Esophagus muscularis mucosa (tissue), 4 donors: Measurements from ENCODE around the gene KRTAP5-6. TPM values are rescaled to one million over a fixed set of nuclear protein-coding genes. Genes with fewer than 3 reads are reported as not detected.

Experiments used
- DNase-seq: peaks from one replicate; pipeline ENCODE4 v3.0.0-alpha.2; 2017; ENCODE audit errors: extremely low spot score
- H3K27ac ChIP-seq, 4 donors: fragments of 200-600 bp; sonication (generic); replicated peaks in 1 of 4; 1 replicate in 3 of 4; 2 replicates in 1 of 4; pipeline ENCODE4 v1.5.1; 2016 to 2019; ENCODE audit warnings: mild to moderate bottlenecking in 1 of 4
- H3K27me3 ChIP-seq, 4 donors: fragments of 200-600 bp; sonication (generic); one replicate each; pipeline versions ENCODE4 v1.5.1 to v1.6.0; 2016 to 2019
- H3K36me3 ChIP-seq, 4 donors: fragments of 200-600 bp; sonication (generic); one replicate each; pipeline ENCODE4 v1.5.1; 2016 to 2019
- H3K4me1 ChIP-seq, 4 donors: fragments of 200-600 bp; sonication (generic); one replicate each; pipeline ENCODE4 v1.5.1; 2016 to 2019
- H3K4me3 ChIP-seq, 4 donors: fragments of 200-600 bp; sonication (generic); 1 replicate in 2 of 4; 2 replicates in 2 of 4; pipeline ENCODE4 v1.5.1; 2016 to 2019; ENCODE audit warnings: mild to moderate bottlenecking in 4 of 4, moderate library complexity in 1 of 4
- H3K9me3 ChIP-seq, 4 donors: fragments of 200-600 bp; sonication (generic); 1 replicate in 3 of 4; 2 replicates in 1 of 4; pipeline ENCODE4 v1.5.1; 2016 to 2019
- EP300 ChIP-seq: sonication (generic); formaldehyde crosslinking; IDR thresholded peaks from one replicate; pipeline ENCODE4 v1.6.1; 2017; ENCODE audit warnings: antibody characterized with exemption
- POLR2A ChIP-seq: fragments of 450-650 bp; IDR thresholded peaks from one replicate; pipeline ENCODE4 v1.6.1; 2017; ENCODE audit warnings: antibody characterized with exemption, moderate library complexity, mild to moderate bottlenecking, low read depth
- POLR2AphosphoS5 ChIP-seq, 2 donors: sonication (generic); formaldehyde crosslinking; IDR thresholded peaks; one replicate each; pipeline ENCODE4 v1.6.1; 2017; ENCODE audit warnings: antibody characterized with exemption in 2 of 2
- WGBS: methylation state at CpG from one replicate; pipeline ENCODE4 v1.1.5; 2018; 5-methylcytosine and 5-hydroxymethylcytosine counted together
- intact Hi-C: fragments of 100-400 bp; cut with DNase I; formaldehyde crosslinking; loops from one replicate; pipeline ENCODE4 v1.15.1; 2023
- total RNA-seq, 4 donors: library from RNA; depleted of rRNA; stranded (reverse); fragments of >200 nt; gene quantifications; one replicate each; pipeline versions ENCODE4 v1.1.0 to v1.2.1, GENCODE V29; 2016
- TF ChIP-seq, protein P1 (sequence below), 3 experiments: fragments of 200-600 bp in 2 of 3; fragments of 450-650 bp in 1 of 3; sonication (generic) in 2 of 3; IDR thresholded peaks; one replicate each; pipeline ENCODE4 v1.5.1; 2017 to 2019; ENCODE audit warnings: antibody characterized with exemption in 3 of 3, mild to moderate bottlenecking in 2 of 3, moderate library complexity in 1 of 3

Gene KRTAP5-6
- total RNA-seq, 4 donors from 2014 or later: not detected

DNA sequence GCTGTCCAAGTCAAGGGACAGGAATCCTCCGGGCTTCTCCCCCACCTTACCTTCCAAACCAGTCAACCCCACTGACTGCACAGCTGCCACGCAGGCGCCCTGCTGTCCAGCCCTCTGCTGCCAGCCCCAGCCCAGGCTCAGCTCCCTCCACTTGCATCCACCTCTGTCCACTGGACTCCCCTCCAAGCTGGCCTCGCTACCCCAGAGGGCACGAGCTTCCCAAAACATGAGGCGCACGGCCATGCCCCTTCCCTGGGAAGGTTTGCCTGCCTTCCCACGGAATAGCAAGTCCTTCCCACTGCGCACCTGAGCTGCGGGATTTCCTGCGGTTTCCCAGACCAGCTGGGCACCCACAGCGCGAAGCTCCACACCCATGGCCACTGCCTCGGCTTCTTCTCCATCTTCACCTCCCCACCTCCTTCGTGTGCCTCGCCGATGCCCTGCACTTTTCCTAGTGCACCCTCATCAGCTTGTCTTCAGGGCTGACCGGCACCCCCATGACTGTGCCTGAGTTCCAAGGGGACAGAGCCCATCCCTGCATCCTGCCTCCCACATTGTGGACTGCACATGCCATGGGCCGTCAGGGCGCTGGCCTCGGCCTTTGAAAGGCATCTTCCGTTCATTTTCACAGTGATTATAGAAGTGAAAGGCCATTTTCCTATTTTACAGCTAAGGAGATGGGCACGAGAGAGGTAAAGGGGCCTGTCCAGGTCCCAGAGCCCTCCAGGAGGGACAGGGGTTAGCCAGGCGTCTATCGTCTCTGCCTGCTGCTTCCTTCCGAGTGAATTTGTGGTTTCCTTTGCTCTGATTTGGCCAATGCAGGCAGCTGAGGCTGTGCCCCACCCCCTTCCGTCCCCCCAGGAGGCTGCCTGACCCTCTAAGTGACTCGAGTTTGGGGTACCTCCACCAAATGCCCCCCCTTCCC, 37.0 kb downstream of the KRTAP5-6 start:
- Histone ChIP-seq H3K36me3 (no peaks in the 10 kb centered on the region), H3K27me3 (peaks cover 0 to 95% (median 15%) of the 10 kb centered on the region in 4 donors), H3K27ac (no peak overlapping the region), H3K4me1 (peaks cover 0 to 17% (median 11%) of the 10 kb centered on the region in 4 donors), H3K9me3 (peaks cover 0 to 20% (median 14%) of the 10 kb centered on the region in 4 donors), H3K4me3 (no peak overlapping the region)
- DNase-seq: no peak
- TF ChIP-seq POLR2AphosphoS5 (IDR thresholded peaks at IDR 0.05) (no peak), POLR2A (no peak), EP300 (no peak)
- TF ChIP-seq, protein P1, sequence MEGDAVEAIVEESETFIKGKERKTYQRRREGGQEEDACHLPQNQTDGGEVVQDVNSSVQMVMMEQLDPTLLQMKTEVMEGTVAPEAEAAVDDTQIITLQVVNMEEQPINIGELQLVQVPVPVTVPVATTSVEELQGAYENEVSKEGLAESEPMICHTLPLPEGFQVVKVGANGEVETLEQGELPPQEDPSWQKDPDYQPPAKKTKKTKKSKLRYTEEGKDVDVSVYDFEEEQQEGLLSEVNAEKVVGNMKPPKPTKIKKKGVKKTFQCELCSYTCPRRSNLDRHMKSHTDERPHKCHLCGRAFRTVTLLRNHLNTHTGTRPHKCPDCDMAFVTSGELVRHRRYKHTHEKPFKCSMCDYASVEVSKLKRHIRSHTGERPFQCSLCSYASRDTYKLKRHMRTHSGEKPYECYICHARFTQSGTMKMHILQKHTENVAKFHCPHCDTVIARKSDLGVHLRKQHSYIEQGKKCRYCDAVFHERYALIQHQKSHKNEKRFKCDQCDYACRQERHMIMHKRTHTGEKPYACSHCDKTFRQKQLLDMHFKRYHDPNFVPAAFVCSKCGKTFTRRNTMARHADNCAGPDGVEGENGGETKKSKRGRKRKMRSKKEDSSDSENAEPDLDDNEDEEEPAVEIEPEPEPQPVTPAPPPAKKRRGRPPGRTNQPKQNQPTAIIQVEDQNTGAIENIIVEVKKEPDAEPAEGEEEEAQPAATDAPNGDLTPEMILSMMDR (IDR thresholded peaks at IDR 0.05): no peak
- 76% methylated on average over 28 of the region's 28 CpGs for WGBS
- intact Hi-C loops: no loop called here

DNA sequence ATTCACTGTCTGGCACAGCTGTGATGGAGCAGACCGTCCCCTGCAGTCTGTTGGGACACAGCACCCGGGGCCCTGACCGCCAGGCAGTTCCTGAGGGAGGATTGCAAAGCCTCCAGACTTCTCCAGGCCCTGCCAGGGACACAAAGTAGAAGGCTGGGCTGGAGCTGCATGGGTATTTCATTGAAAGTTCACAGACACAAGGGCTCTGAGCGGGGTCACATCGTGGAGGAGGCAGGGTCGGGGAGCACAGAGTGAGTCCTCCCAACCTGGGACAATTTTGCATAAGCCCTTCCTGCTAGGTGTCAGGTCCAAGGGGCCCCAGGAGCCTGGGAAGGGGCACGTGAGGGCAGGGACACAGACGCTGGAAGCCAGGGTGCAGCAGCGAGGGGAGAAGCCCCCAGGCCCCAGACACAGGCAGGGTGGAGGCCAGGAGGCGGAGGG, 37.7 kb downstream of the KRTAP5-6 start:
- WGBS: 64% methylated on average over 6 of the region's 10 CpGs
- intact Hi-C loops: no loop called here
- Histone ChIP-seq H3K9me3 (peaks cover 0 to 20% (median 14%) of the 10 kb centered on the region in 4 donors), H3K4me1 (peaks cover 0 to 17% (median 11%) of the 10 kb centered on the region in 4 donors), H3K36me3 (no peaks in the 10 kb centered on the region), H3K4me3 (no peak overlapping the region), H3K27me3 (peaks cover 0 to 95% (median 13%) of the 10 kb centered on the region in 4 donors), H3K27ac (no peak overlapping the region)
- DNase-seq: no peak
- TF ChIP-seq POLR2A: no peak
- TF ChIP-seq, protein P1 (IDR thresholded peaks at IDR 0.05): no peak
- TF ChIP-seq POLR2AphosphoS5 (IDR thresholded peaks at IDR 0.05): no peak
- no peak for TF ChIP-seq EP300

DNA sequence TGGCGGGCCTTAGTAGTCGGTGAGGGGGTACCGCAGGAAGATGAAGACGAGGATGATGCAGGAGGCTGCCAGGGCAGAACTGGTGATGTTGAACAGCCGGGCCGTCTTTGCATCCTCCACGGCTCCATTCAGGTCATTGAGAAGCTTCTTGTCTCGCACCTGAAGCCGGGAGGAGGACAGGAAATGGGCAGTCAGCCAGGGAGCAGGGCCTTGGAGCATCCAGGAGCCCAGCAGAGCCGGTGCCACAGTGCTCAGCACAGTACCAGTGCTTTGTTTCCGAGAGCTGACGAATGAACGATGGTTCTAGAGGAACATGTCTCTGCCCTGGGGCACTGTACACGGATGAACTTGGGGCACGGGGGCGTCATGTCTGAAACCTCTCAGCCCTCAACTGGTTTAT, 38.3 kb downstream of the KRTAP5-6 start:
- 72% methylated on average over 16 of the region's 16 CpGs for WGBS
- Histone ChIP-seq H3K4me3 (no peak overlapping the region), H3K4me1 (peaks cover 0 to 17% (median 11%) of the 10 kb centered on the region in 4 donors), H3K9me3 (peaks cover 0 to 20% (median 14%) of the 10 kb centered on the region in 4 donors), H3K27ac (no peak overlapping the region), H3K27me3 (peaks cover 0 to 95% (median 11%) of the 10 kb centered on the region in 4 donors), H3K36me3 (no peaks in the 10 kb centered on the region)
- no peak for DNase-seq
- intact Hi-C loops: no loop called here
- TF ChIP-seq, protein P1 (IDR thresholded peaks at IDR 0.05): no peak
- TF ChIP-seq EP300 (no peak), POLR2AphosphoS5 (IDR thresholded peaks at IDR 0.05) (no peak), POLR2A (no peak)

DNA sequence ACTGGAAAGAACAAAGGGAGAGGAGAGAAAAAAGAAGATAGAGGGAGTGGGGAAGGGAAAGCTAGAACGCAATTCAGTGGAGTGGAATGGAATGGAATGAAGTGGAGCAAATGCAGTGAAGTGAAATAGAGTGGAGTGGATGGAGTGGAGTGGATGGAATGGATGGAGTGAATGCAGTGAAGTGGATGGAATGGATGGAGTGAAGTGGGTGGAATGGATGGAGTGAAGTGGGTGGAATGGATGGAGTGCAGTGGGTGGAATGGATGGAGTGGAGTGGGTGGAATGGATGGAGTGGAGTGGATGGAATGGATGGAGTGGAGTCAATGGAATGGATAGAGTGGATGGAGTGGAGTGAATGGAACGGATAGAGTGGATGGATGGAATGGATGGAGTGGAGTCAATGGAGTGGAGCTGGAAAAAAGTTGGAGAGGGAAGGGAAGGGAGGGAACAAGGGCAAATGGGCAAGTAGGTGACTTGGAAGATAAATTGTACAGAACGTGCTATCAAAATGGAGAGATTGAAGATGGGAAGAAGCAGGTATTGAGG, 39.5 kb downstream of the KRTAP5-6 start:
- no peaks in the 10 kb centered on the region for H3K36me3 ChIP-seq
- TF ChIP-seq EP300: no peak
- no peak for TF ChIP-seq POLR2A
- no peak for TF ChIP-seq POLR2AphosphoS5 (IDR thresholded peaks at IDR 0.05)
- TF ChIP-seq, protein P1 (IDR thresholded peaks at IDR 0.05): no peak
- intact Hi-C loops: no loop called here
- WGBS: 64% methylated on average over 3 of the region's 3 CpGs
- H3K4me1 ChIP-seq: peaks cover 0 to 15% (median 11%) of the 10 kb centered on the region in 4 donors
- no peak overlapping the region for H3K4me3 ChIP-seq
- no peak overlapping the region for H3K27ac ChIP-seq
- peaks cover 0 to 96% (median 11%) of the 10 kb centered on the region in 4 donors for H3K27me3 ChIP-seq
- no peak for DNase-seq
- peaks cover 0 to 20% (median 14%) of the 10 kb centered on the region in 4 donors for H3K9me3 ChIP-seq
